Fibroblast of pulmonary artery (primary cell): ENCODE results near the gene TAF6.

ENCODE experiments used
- DNase-seq: peaks from one replicate; pipeline ENCODE4 v3.0.0-alpha.2; 2010; ENCODE audit warnings: low read depth
- H3K4me3 ChIP-seq: replicated peaks from 2 replicates; pipeline ENCODE4 v1.5.1; 2011; ENCODE audit warnings: low read depth, mild to moderate bottlenecking, control low read depth, low read length, moderate library complexity
- TF ChIP-seq, protein P1 (sequence below): IDR thresholded peaks from 2 replicates; pipeline ENCODE4 v1.5.1; 2011; ENCODE audit warnings: mild to moderate bottlenecking, control low read depth, low read length, inconsistent platforms; ENCODE audit errors: missing control alignments

The TAF6 gene

DNA sequence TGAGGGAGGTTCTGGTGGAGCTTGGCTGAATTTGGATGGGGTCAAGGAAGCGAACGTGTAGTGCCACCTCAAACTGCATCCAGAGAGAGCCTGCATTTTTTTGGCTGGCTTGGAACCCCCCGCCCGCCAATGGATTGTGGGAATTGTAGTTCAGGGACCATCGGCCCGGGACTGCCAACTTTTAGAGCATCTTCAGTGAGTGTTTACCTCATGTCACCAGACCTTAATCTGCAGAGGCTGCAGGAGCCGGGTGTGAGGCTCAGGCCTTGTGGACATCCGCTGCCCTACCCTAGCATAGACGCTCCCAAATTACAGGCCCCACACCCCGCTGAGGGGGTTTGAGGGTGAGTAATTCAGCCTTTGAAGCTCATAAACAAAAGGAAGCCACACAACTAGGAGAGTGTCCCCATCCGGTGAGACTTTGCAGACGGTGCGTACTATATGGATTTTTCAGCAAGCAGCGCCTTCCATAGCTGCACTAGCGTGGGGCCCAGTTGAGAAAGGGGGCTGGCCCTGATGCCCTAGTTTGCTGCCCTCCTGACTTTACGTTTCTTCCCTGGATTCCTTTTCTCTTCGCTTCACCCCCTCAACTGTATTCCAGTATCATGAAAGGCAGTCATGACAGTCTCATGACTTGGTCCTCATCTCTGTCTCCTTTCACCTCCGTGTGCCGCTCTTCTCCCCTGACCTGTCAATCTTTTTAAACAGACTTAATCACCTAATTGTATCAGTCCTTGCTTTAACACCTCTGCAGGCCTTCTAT is 993 bp upstream of the TAF6 start:
- TF ChIP-seq, protein P1, sequence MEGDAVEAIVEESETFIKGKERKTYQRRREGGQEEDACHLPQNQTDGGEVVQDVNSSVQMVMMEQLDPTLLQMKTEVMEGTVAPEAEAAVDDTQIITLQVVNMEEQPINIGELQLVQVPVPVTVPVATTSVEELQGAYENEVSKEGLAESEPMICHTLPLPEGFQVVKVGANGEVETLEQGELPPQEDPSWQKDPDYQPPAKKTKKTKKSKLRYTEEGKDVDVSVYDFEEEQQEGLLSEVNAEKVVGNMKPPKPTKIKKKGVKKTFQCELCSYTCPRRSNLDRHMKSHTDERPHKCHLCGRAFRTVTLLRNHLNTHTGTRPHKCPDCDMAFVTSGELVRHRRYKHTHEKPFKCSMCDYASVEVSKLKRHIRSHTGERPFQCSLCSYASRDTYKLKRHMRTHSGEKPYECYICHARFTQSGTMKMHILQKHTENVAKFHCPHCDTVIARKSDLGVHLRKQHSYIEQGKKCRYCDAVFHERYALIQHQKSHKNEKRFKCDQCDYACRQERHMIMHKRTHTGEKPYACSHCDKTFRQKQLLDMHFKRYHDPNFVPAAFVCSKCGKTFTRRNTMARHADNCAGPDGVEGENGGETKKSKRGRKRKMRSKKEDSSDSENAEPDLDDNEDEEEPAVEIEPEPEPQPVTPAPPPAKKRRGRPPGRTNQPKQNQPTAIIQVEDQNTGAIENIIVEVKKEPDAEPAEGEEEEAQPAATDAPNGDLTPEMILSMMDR: no peak
- DNase-seq: peak; percentile 61
- peak overlapping the region; percentile 97 for H3K4me3 ChIP-seq

DNA sequence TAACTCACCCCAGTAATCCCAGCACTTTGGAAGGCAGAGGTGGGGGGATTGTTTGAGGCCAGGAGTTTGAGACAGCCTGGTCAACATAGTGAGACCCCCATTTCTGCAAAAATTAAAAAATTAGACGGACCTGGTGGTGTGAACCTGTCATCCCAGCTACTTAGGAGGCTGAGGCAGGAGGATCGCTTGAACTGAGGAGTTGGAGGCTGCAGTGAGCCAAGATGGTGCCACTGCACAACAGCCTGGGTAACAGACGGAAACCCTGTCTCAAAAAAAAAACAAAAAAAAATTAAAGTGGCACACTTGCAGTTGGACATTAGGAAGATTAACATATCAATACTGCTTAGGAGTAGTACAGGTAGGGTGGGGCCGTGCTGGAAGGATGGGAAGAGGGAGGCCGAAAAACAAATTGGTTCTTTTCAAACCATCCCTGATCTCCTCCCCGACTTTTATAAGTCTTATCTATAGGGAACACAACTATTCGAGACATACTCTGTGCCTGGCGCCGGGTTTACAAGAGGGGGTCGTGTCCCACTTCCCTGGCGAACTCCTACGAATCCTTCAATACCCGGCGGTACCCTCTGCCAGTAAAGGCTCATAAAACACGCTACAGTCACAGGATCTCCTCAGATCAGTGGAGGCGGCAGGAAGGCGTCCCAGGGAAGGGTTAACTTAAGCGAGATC is 628 bp downstream of the TAF6 start:
- TF ChIP-seq, protein P1: no peak
- H3K4me3 ChIP-seq: peak overlapping the region; percentile 97
- no peak for DNase-seq

DNA sequence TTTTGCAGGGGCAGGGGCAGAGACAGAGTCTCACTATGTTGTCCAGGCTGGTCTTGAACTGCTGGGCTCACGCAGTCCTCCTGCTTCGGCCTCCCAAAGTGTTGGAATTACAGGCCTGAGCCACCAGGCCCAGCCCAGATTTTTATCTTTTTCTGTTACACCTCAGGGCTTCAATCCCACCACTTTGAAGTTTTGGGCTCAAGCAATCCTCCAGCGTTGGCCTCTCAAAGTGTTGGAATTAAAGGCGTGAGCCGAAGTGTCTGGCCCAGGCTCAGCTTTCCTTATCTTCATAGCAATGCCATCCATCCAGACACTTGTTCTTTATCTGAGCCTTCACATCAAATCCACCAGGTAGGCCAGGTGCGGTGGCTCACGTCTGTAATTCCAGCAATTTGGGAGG is 4.1 kb downstream of the TAF6 start:
- H3K4me3 ChIP-seq: no peak overlapping the region
- no peak for DNase-seq
- TF ChIP-seq, protein P1: no peak

DNA sequence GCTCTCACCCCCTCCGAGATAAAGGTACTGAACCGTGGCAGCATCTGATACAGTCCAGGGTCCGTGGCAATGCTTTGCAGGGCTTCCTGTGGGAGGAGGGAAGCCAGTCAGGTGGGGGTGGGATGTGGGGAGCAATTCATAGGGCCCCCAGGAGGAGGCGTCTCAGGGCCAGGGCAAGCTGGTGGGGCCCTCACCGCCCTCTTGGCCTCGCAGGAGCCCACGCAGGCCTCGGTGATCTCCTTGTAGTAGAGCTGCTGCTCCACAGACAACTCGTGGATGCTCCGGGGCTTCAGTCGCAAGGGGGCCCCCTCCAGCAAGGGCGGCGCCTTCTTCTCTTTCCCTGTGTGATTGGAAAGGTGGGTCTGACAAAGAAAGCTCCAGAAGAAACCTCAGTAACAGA is 7.2 kb downstream of the TAF6 start:
- TF ChIP-seq, protein P1: no peak
- DNase-seq: no peak
- no peak overlapping the region for H3K4me3 ChIP-seq

DNA sequence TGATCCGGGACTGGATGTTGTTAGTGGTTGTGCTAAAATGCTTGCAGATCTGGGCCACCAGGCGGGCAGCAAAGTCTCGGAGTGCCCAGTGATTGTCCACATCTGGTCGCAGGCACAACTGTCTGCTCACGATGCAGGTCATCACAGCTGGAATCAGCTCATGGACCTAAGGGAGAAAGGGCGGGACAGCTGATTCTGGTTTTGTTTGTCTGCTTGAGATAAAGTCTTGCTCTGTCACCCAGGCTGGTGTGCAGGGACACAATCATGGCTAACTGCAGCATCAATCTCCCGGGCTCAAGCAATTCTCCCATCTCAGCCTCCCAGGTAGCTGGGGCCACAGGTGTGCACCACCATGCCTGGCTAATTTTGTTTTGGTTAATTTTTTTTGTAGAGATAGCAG is 8.0 kb downstream of the TAF6 start:
- DNase-seq: no peak
- TF ChIP-seq, protein P1: no peak
- H3K4me3 ChIP-seq: no peak overlapping the region

DNA sequence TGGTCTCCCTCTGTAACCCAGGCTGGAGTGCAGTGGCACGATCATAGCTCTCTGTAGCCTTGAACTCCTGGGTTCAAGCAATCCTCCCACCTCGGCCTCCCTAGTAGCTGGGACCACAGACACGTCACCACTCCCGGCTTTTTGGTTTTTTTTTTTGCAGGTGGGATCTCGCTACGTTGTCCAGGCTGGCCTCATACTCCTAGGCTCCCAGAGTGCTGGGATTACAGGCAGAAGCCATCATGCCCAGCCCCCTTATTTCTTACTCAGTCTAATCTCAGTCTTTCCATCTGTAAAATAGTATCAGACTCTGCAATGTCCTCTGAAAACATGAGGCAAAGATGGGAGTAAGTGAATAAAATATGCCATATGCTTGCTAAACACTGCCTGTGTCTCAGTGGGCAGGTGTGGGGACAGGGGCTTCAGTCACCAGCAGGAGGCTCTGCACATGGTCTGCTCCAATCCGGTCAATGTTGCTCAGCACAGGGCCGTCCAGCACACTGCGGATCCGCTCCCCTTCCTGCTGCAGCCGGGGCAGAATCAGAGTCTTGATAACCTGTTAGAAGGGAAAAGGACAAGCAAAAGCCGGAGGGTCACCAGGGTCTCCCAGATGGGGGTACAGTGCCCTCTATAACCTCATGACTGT is 9.5 kb downstream of the TAF6 start:
- no peak for DNase-seq
- TF ChIP-seq, protein P1: no peak
- no peak overlapping the region for H3K4me3 ChIP-seq
